ENCODE data around the gene FBXL17.

FBXL17 gene

GRCh38 chr5:108028412-108028811, 353.5 kb downstream of the FBXL17 start:
- DNase-seq (ENCODE audit: insufficient read length, low spot score) (no peak), FAIRE-seq (no peak)

DNA sequence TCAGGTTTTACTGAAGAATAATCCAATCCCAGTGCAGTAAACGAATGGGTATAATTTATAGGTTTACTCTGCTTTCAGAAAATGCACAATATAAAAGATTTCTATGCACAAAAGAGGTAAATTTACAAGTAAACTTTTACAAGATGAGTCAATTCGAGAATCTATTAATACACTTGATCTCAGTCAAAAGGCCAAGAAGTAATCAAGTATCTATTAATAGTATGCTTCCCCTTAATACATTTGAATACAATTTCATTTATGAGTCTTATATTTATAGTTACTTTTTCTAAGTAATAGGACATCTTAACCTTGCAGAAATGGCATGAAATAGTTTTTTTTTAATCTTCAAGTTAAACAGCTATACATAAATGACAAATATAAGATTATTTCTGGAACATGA, 355.9 kb downstream of the FBXL17 start:
- FAIRE-seq (no peak), DNase-seq (ENCODE audit: insufficient read length, low spot score) (no peak)

GRCh38 chr5:108024986-108025385, 356.9 kb downstream of the FBXL17 start:
- DNase-seq (ENCODE audit: insufficient read length, low spot score): no peak
- FAIRE-seq: no peak

GRCh38 chr5:108016101-108016500, 365.8 kb downstream of the FBXL17 start:
- no peak for FAIRE-seq
- DNase-seq (ENCODE audit: insufficient read length, low spot score): no peak

DNA sequence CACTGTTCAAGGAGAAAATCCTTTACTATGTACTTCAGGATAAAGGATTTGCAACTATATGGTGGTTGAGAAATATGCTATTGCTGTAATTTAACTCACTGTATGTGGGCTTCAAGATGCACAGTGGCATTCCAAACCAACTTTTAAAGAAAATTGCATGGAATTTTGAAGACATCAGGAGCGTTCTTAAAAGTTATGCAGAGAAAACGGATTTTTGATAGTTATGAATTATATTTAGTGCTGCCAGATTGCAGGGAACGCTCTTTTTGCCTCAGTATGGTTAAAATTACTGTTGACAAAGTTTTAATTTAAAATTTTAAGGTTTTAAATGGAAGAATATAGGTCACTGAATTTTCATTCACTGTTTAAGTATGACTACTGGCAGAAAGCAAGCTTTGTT, 375.1 kb downstream of the FBXL17 start:
- no peak for FAIRE-seq

GRCh38 chr5:108003178-108003577, 378.7 kb downstream of the FBXL17 start:
- FAIRE-seq: no peak
- peak; percentile 33 for DNase-seq (ENCODE audit: insufficient read length, low spot score)

More for the DNA sequence above, 375.1 kb downstream of the FBXL17 start:
- no peak for DNase-seq (ENCODE audit: insufficient read length, low spot score)

GRCh38 chr5:108001222-108001621, 380.7 kb downstream of the FBXL17 start:
- no peak for FAIRE-seq

GRCh38 chr5:107997338-107997980, 384.4 kb downstream of the FBXL17 start:
- DNase-seq (ENCODE audit: insufficient read length, low spot score) (no peak), FAIRE-seq (no peak)

More at GRCh38 chr5:108001222-108001621, 380.7 kb downstream of the FBXL17 start:
- DNase-seq (ENCODE audit: insufficient read length, low spot score): no peak

GRCh38 chr5:107993341-107993740, 388.6 kb downstream of the FBXL17 start:
- DNase-seq (ENCODE audit: insufficient read length, low spot score) (no peak), FAIRE-seq (no peak)

DNA sequence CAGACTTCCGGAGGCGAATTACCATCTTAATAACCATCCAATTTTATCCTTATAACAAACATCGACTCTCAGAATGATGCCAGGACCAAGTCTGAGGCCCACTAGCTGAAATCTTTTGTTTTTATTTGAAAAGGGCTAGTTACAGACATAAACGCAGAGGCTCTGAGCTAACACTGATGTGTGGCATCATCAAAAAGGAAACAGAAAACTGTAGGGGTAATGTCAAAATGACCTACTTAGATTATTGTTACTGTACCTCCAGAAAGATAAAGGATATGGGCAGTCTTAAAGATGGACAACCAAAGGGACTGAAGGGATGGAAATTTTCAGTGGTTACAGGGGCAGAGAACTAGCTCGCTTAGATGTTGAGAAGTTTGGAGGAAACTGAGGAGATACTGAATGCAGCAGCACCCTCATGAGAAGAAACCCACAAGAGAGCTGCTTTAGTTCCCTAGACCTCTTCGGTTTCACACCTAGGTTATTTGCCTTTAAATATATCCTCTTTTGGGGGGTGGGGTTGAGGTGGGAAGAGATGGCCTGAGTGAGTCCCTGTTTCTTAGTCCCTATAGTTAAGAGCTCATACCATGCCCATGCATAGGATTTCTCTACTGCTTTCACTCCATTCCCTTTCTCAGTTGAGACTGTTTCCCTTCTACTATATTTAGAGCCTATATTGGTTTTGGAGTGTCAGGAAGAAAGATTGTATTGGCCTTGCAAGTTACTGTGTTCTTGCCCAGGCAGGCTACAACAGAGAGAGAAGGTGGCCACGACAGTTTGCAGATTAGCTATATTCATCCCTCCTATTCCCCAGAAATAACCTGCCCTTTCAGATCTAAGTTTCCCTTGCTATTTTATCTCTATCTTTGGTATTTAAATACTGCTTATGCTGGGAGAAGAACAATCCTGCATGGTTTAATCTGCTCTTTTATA, 390.8 kb downstream of the FBXL17 start:
- DNase-seq (ENCODE audit: insufficient read length, low spot score) (no peak), FAIRE-seq (no peak)

DNA sequence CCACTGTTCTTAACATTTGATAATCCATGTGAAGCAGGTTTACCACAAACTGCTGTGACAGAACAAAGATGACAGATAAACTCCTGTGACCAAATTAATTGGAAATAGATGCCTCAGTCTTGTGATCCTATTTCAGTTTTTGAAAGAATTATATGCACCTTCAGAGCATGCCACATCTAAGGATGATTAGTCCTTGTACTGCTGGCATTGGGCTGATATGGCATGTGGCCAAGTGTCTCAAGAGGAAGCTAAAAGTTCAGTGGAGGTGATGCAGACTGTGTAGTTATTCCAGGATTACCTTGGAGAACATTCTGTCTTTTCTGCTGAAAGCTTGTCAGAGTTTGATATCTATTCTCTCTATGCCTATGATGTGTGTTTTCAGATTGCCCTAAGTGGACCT, 396.8 kb downstream of the FBXL17 start:
- no peak for FAIRE-seq
- no peak for DNase-seq (ENCODE audit: insufficient read length, low spot score)

DNA sequence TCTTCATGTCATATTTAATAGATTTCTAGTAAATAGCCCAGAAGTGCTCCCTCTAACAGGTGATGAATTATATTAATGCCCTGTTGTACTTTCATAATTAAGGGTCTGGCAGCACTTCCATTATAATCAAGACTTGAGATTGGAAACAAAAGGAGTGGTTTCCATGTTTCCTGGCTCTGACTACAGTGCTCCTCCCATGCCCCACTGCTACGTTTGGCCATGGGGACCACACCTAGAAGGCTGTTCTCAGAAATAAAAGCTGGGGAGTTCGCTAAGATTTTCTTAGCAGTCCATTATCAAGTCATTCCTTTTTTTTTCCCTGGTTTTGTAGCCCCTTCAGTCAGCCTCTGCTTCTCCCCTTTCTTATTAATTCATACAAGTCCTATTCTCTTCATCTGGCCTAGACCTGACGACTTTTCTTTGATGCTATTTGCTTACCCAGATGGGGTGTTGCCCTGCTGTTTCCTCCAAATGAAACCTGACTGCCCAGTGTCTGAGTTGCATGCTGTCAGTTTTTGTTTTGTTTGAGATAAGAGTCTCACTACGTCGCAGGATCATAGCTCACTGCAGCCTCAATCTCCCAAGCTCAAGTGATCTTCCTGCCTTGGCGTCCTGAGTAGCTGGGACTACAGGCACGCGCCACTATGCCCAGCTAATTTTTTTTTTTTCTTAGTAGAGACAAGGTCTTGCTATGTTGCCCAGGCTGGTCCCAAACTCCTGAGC, 399.0 kb downstream of the FBXL17 start:
- DNase-seq (ENCODE audit: insufficient read length, low spot score) (no peak), FAIRE-seq (no peak)

GRCh38 chr5:107980923-107981692, 400.8 kb downstream of the FBXL17 start:
- DNase-seq (ENCODE audit: insufficient read length, low spot score): no peak
- FAIRE-seq: no peak

DNA sequence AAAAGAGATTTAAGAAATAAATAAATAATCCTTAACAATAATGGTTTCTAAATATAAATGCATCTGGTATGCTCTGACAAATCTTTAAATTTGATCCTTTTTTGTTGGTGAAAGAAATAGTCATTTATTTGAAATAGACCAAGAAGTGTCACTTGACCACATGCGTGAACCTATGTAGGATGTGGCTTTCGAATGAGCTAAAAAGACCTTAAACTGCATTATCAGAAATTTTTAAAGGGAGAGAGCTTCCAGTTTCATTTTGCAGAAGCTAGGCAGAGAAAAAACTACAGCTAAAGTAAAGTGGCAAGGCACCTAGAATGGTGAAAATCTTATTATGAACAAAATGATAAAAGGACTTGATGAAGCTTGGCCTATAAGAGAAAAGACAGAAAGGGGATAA, 402.0 kb downstream of the FBXL17 start:
- no peak for DNase-seq (ENCODE audit: insufficient read length, low spot score)
- no peak for FAIRE-seq

DNA sequence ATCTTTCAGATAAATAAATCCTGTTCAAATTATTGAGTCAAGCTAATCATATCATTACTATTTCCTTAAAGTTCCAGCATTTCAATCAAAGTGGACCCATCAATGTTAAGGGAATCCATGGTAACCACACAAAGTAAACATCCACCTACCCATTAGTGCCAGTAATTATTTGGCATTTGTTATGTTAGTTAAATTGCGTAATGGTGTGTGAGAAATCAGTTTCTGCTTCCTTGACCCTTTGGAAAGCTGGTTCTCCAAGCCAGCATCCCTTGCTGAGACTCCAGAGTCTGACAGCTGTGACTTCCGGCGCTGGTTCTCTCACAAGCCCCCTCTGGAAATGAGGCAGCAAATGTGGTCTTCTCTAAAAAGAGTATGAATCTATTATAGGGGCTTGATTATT, 402.6 kb downstream of the FBXL17 start:
- DNase-seq (ENCODE audit: insufficient read length, low spot score) (no peak), FAIRE-seq (no peak)

- no peak for DNase-seq (ENCODE audit: insufficient read length, low spot score)
These were observed 404.3 kb downstream of the FBXL17 start for GRCh38 chr5:107977550-107978071.

DNA sequence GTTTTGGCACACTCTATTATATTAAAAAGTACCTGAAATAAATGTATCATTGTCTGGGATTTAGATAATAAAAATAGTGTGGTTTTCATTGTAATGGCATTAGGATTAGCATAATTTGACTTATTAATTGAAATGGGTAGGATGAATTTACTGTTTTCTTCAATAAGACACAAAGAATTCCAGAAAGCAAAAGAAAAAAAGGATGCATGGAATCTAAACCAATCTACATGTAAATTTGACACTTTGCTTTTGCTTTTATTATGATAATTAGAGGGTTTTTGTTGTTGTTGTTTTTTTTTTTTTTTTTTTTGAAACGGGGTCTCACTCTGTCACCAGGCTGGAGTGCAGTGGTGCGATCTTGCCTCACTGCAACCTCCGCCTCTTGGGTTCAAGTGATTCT, 406.3 kb downstream of the FBXL17 start:
- DNase-seq (ENCODE audit: insufficient read length, low spot score) (no peak), FAIRE-seq (no peak)

More at GRCh38 chr5:107977550-107978071, 404.3 kb downstream of the FBXL17 start:
- FAIRE-seq: no peak

DNA sequence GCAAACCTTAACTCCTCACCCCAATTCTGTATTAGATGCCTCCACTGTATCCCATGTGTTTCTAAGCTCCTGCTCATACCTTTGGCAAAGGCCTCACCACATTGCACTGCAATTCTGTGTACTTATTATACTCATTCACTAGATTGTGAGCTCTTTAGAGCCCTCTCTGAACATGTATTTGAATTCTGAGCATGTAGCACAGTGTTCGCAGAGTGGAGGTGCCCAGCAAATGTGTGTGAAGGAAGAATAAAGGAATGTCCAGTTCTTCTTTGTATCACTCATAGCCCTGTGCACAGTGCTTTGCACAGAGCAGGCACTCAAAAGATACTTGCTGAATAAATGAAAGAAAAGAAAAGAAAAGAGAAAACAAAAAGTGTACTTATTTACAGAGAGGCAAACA, 410.1 kb downstream of the FBXL17 start:
- no peak for FAIRE-seq
- no peak for DNase-seq (ENCODE audit: insufficient read length, low spot score)

DNA sequence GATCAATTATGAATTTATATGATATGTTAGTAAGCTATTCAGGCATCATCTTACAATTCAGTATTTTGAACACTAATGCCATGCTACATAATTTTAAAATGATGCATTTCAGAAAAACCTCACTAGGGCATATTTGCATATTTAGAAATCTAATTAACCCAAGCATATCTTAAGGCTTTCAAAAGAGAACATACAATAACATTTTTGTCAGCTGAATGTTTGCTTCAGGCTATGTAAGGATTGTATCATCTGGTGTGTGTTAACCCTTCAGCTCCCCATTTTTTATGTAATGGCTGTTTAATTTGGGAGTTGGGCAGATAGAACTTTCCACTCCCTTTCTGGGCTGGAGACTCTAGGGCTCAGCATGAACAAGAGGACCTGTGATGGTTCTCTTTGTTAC, 412.1 kb downstream of the FBXL17 start:
- no peak for DNase-seq (ENCODE audit: insufficient read length, low spot score)
- FAIRE-seq: no peak

- no peak for FAIRE-seq
- DNase-seq (ENCODE audit: insufficient read length, low spot score): no peak
These were observed 412.9 kb downstream of the FBXL17 start for GRCh38 chr5:107968998-107969397.

Data from HTR-8/SVneo (cell line).